ENCODE measurements around the gene TGFB1I1.

TGFB1I1 gene

GRCh38 chr16:31453255-31454204, 18.4 kb upstream of the TGFB1I1 start:
- peak; percentile 21 for DNase-seq

- DNase-seq: no peak
Observed at GRCh38 chr16:31455601-31456314, 16.2 kb upstream of the TGFB1I1 start.

GRCh38 chr16:31456988-31457360, 15.0 kb upstream of the TGFB1I1 start:
- no peak for DNase-seq

GRCh38 chr16:31458073-31458843, 13.7 kb upstream of the TGFB1I1 start:
- DNase-seq: peak; percentile 28

- DNase-seq: peak; percentile 96
Observed at GRCh38 chr16:31458844-31459686, 12.9 kb upstream of the TGFB1I1 start, which contains the start of gene ARMC5. Gene ARMC5 (plus strand): TSS chr16:31459501. CDS start chr16:31459525, 24 bp downstream.

GRCh38 chr16:31459687-31460581, 12.0 kb upstream of the TGFB1I1 start:
- DNase-seq: peak; percentile 97

DNA sequence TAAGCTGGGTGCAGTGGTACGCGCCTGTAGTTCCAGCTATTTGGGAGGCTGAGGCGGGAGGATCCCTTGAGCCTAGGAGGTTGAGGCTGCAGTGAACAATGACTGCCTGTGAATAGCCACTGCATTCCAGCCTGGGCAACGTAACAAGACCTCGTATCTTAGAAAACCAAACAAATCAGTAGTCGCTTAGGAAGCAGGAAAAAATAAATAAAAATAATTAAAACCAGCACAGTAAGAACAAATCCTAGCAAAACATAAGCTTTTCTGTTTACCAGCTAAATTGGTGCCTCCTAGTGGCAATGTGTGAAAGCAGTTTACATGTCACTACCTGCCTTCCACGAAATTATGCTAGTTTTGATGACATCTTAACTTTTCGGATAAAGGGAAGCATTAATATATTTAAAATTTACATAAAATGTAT, 11.4 kb upstream of the TGFB1I1 start:
- DNase-seq: no peak

GRCh38 chr16:31461201-31461920, 10.6 kb upstream of the TGFB1I1 start:
- DNase-seq: no peak

DNA sequence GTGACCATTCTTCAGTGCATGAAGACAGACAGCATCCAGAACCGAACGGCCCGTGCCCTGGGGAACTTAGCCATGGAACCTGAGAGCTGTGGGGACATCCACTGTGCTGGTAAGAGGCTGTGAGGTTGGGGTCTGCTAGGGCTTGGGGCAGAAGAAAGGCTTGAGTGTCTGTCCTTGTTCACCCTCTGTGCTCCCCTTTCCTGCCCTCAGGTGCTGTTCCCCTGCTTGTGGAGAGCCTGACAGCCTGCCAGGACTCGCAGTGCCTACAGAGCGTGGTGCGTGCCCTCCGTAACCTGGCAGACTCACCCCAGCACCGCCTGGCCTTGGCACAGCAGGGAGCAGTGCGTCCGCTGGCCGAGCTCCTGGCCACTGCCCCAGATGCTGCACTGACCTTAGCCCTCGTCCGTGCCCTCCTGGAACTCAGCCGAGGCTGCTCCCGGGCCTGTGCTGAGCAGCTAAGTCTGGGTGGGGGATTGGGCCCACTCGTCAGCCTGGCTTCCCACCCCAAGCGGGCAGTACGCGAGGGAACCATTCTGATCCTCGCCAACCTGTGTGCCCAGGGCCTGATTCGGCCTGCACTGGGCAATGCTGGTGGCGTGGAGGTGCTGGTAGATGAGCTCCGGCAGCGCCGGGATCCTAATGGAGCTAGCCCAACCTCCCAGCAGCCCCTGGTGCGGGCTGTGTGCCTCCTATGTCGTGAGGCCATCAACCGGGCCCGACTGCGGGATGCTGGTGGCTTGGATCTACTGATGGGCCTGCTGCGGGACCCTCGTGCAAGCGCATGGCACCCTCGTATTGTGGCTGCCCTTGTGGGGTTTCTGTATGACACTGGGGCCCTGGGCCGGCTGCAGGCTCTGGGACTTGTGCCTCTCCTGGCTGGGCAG, 9.8 kb upstream of the TGFB1I1 start:
- no peak for DNase-seq

GRCh38 chr16:31464348-31464769, 7.6 kb upstream of the TGFB1I1 start:
- DNase-seq: no peak

- DNase-seq: no peak
Observed at GRCh38 chr16:31464781-31465260, 7.1 kb upstream of the TGFB1I1 start.

DNA sequence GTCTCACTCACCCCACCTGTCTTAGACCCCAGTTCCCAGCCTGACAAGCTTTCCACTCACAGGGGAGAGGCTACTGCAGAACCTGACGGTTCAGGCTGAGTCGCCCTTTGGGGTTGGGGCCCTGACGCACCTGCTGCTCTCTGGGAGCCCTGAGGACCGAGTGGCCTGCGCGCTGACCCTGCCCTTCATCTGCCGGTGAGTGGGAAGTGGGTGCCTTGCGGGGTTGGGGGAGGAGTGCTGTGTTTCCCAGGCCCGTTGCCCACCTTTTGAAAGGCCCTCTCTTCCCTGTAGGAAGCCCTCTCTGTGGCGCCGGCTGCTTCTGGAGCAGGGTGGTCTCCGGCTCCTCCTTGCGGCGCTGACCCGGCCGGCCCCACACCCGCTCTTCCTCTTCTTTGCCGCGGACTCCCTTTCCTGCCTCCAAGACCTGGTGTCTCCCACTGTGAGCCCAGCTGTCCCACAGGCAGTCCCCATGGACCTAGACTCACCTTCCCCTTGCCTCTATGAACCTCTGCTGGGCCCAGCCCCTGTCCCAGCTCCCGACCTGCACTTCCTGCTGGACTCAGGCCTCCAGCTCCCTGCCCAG, 6.1 kb upstream of the TGFB1I1 start:
- DNase-seq: no peak

DNA sequence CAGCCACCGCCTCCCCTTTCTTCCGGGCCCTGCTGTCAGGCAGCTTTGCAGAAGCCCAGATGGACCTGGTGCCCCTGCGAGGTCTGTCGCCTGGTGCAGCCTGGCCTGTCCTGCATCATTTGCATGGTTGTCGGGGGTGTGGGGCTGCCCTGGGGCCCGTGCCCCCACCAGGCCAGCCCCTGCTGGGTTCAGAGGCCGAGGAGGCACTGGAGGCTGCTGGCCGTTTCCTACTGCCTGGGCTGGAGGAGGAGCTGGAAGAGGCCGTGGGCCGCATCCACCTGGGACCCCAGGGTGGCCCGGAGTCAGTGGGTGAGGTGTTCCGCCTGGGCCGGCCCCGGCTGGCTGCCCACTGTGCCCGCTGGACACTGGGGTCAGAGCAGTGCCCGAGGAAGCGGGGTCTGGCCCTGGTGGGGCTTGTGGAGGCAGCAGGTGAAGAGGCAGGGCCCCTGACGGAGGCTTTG, 5.5 kb upstream of the TGFB1I1 start:
- no peak for DNase-seq

DNA sequence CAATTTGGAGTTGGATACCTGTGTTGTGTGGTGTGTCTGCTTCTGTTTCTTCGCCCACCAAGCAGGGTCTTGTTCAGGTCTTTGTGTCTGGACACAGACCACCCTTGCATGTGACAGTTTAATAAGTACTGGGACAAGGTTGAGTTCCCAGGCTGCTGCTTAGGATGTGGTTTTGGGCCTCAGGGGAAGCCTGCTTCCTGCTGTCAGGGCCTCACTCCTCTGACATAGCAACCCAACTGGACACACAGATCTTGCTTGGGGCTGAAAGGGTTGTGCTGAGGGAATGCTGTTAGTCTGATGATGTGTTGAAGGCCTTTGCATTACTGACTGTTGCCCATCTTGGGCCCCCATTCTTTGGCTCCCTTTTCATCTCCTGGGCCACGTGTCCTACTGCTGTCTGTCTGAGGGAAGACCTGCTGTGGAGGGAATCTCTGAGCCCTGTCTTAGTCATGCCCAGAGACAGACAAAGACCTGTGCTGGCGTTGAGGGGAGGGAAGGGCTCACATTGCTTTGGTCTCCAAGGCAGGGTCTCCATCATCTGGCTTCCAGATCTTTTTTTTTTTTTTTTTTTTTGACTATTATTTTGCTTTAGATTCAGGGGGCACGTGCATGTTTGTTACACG, 4.7 kb upstream of the TGFB1I1 start:
- DNase-seq: no peak

GRCh38 chr16:31467858-31468257, 4.1 kb upstream of the TGFB1I1 start:
- no peak for DNase-seq

GRCh38 chr16:31470615-31471014, 1.3 kb upstream of the TGFB1I1 start:
- DNase-seq: no peak

DNA sequence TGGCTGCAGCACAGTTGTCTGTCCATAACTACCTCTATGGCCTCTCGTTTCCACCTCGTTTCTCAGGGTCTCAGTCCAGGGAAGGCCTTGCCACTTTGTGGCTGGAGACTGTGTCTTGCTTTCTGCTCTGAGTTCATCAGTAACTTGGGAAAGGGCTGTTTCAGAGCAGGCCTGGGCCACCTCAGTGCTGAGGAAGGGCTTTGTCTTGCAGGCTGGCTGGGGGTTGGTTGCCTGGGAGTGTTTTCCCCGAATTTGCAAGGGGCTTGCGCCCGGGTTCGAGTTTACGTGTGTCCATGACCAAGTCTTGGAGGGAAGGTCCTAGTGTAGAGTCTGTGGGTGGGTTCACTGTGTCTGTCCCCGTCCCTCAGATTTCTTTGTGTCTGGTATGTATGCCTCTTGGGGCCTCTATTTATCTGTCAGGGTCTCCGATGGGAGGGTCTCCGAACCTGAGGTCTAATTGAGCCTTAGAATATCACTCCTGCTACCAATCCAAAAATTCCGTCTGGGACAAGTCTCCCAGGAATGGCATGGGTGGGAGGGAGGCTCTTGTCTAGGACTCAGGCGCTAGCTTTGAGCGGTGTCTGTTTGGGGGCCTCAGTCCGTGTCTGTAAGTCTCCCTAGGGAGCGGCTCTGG, 594 bp upstream of the TGFB1I1 start:
- no peak for DNase-seq

Data from NCI-H2029 (cell line).